Activated naive CD8-positive, alpha-beta T cell treated with anti-CD3 and anti-CD28 coated beads, Interleukin-2, amount 50 U/mL, for 24 hours (primary cell): ENCODE data around the gene FBXW9.
"Not testable (repeated sequence)": the region's sequence is repeated elsewhere in the genome, so short reads cannot be mapped to it uniquely, and the experiment has no call there.

ENCODE experiments used
- ATAC-seq: fragments of 150-1000 bp; cut with Tn5 transposase; one replicate; pipeline ENCODE4 v1.10.0; 2021
- DNase-seq: peaks from one replicate; pipeline ENCODE4 v3.0.0; 2021
- H3K27ac Mint-ChIP-seq: one replicate; pipeline ENCODE4 v1.8.0; 2021; ENCODE audit warnings: mild to moderate bottlenecking, mixed read lengths
- H3K27me3 Mint-ChIP-seq: one replicate; pipeline ENCODE4 v1.8.0; 2021; ENCODE audit warnings: mixed read lengths
- H3K36me3 Mint-ChIP-seq: one replicate; pipeline ENCODE4 v1.8.0; 2021; ENCODE audit warnings: low read depth, mixed read lengths
- H3K4me1 Mint-ChIP-seq: one replicate; pipeline ENCODE4 v1.8.0; 2021; ENCODE audit warnings: mixed read lengths
- H3K4me3 Mint-ChIP-seq: one replicate; pipeline ENCODE4 v1.8.0; 2021; ENCODE audit warnings: mild to moderate bottlenecking, moderate library complexity, mixed read lengths
- H3K9me3 Mint-ChIP-seq: one replicate; pipeline ENCODE4 v1.8.0; 2021; ENCODE audit warnings: mixed read lengths

Gene FBXW9

DNA sequence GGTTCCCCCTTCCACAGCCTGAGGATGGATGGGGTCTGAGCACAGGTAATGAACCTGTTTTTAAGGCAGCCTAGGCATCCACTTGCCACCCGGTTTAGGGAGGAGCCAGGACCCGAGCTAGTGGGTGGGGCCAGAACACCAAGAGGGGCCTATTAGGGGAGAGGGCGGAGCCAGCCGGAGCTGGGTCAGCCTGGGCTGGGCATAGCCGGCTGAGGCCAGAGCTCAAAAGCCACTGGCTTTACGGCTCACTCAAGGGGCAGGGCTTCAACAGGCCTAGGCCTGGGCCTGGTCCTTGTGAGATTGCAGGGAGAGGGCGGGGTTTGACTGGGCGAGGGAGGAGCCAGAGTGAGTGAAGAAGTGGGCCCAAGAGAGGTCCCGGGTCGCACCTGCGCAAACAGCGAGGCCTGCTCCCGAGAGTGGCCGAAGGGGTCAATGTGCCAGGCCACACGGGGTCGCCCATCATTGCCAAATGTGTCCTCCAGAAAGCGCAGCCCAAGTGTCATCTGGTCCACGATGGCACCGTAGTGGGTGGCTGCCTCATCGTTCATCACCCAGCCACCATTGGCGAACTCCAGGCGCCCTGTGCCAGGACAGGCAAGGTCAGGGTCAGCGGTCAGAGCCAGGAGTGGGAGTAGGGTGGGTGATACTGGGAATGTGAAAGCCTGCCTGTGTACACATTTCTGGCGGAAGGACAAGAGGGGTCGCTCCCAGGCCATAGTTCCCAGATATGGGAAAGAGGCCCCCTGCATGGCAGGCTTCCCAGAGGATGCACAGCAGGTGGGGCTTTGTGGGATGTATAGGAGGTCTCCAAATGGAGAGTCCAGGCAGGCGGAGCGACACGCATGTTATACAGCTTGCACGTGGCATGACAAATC, 31.8 kb downstream of the FBXW9 start:
- H3K36me3 Mint-ChIP-seq, result peaks cover 39% of the 10 kb centered on the region
- ATAC-seq, result no peak

DNA sequence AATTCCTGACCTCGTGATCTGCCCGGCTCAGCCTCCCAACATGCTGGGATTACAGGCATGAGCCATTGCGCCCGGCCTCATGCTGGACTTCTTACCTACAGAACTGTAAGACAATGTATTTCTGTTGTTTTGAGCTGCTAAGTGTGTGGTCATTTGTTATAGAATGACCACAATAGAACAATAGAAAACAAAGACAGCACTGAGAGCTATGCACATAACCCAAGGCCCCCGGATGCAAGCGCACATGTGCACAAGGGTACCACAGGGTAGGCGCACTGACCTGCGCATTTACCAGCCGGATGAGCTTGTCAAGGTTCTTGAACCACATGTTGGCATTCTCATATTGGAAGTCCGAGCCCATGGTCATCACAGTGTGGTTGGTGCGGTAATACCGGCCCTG, 35.5 kb downstream of the FBXW9 start:
- DNase-seq (no peak), ATAC-seq (no peak)
- Mint-ChIP-seq H3K4me3 (no peak overlapping the region), H3K36me3 (peaks cover 48% of the 10 kb centered on the region), H3K9me3 (no peaks in the 10 kb centered on the region), H3K4me1 (peaks cover 17% of the 10 kb centered on the region), H3K27ac (no peak overlapping the region), H3K27me3 (no peaks in the 10 kb centered on the region)

More for the DNA sequence above, 31.8 kb downstream of the FBXW9 start:
- Mint-ChIP-seq H3K27me3 (no peaks in the 10 kb centered on the region), H3K9me3 (no peaks in the 10 kb centered on the region), H3K4me1 (peaks cover 43% of the 10 kb centered on the region), H3K4me3 (peak overlapping the region; percentile 96), H3K27ac (peak overlapping the region; percentile 96)
- DNase-seq, result no peak

DNA sequence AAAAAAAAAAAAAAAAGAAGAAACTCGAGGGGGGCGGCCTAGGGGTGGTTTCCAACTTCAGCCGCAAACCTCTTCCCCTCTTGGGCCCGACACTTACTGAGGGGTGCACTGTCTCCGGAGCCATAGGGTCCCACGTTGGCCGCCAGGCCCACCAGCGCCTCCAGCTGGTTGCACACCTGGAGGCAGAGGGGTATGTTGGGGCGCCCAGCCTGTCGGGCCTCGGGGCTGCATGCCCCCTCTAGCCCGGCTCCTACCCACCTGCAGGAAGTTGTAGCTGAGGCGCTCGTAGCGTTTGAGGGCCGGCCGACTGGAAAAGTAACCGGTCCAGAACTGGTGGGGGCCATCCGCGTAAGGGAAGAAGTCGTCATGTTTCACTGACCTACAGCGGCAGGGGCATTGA, 38.5 kb downstream of the FBXW9 start:
- DNase-seq (no peak), ATAC-seq (no peak)
- H3K27me3 Mint-ChIP-seq, result no peaks in the 10 kb centered on the region
- no peak overlapping the region for H3K4me3 Mint-ChIP-seq
- H3K4me1 Mint-ChIP-seq, result no peaks in the 10 kb centered on the region
- no peak overlapping the region for H3K27ac Mint-ChIP-seq
- no peaks in the 10 kb centered on the region for H3K9me3 Mint-ChIP-seq
- peaks cover 49% of the 10 kb centered on the region for H3K36me3 Mint-ChIP-seq

DNA sequence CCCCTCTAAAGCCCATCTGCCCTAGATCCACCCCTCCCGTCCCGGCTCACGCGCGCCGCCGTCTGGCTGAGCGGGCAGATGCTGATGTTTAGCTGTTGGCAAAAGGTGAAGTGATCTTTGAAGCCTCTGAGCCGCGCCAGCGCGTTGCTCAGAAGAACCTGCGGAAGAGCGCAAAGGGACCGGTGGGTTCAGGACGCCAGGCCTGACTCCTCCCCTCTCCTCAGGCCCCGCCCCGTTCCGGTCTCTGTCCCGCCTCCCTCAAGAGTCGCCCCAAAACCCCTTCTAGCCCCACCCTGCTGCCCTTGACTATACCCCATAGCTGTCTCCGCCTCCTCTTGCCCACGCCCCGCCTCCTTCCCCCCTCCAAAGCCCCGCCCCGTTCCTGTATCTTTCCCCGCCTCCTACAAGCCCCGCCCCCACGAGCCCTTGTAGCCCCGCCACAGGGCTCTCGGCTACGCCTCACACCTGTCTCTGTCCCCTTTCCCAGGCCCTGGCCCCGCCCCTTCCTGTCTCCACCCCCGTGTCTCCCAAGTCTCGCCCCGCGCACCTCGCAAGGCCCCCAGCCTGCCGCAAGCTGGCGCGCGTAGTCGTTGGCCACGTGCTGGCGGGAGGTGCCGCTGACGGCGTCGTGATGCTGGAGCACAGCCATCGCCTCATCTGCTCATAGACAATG, 39.4 kb downstream of the FBXW9 start:
- no peak overlapping the region for H3K27ac Mint-ChIP-seq
- DNase-seq (peak; percentile 57), ATAC-seq (peak; percentile 43)
- no peaks in the 10 kb centered on the region for H3K9me3 Mint-ChIP-seq
- no peaks in the 10 kb centered on the region for H3K4me1 Mint-ChIP-seq
- H3K27me3 Mint-ChIP-seq, result no peaks in the 10 kb centered on the region
- no peak overlapping the region for H3K4me3 Mint-ChIP-seq
- H3K36me3 Mint-ChIP-seq, result peaks cover 49% of the 10 kb centered on the region

DNA sequence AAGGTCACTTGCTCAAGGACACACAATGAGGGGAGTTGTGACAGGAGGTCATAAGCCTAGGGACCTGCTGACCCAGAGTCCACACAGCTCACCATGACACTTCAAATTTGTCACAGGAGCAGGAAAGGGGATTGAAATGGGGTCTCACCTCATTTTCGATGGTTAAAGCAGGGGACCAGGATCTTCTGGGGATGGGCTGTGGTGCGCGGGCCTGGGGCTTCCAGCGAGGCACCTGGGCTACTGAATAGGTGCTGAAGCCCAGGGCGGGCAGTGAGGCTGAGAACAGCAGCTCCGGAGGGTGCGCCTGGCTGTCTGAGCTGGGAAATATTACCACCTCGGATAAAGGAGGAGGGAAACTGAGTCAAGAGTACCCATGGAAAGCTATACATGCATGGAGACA, 40.9 kb downstream of the FBXW9 start:
- no peaks in the 10 kb centered on the region for H3K27me3 Mint-ChIP-seq
- no peak overlapping the region for H3K27ac Mint-ChIP-seq
- ATAC-seq, result no peak
- DNase-seq, result no peak
- H3K4me3 Mint-ChIP-seq, result no peak overlapping the region
- no peaks in the 10 kb centered on the region for H3K4me1 Mint-ChIP-seq
- no peaks in the 10 kb centered on the region for H3K9me3 Mint-ChIP-seq
- peaks cover 41% of the 10 kb centered on the region for H3K36me3 Mint-ChIP-seq

DNA sequence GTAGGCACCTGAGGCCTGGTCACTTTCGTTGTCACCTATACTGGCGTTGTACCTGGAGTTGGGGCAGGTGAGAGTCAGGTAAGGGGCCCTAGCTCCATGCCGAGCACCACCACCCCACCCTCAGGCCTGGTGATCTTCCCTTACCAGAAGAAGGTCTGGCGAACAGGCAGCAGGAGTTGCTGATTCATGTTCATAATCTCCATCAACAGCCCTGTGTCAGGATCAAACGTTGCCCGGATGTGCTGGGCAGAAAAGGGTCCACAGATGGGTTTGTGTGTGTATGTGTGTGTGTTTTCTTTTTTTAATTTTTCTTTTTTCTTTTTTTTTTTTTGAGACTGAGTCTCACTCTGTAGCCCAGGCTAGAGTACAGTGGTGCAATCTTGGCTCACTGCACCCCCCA, 44.2 kb downstream of the FBXW9 start:
- Mint-ChIP-seq H3K27ac (no peak overlapping the region), H3K9me3 (no peaks in the 10 kb centered on the region), H3K4me3 (no peak overlapping the region), H3K4me1 (no peaks in the 10 kb centered on the region), H3K27me3 (no peaks in the 10 kb centered on the region), H3K36me3 (peaks cover 34% of the 10 kb centered on the region)
- ATAC-seq (no peak), DNase-seq (no peak)

DNA sequence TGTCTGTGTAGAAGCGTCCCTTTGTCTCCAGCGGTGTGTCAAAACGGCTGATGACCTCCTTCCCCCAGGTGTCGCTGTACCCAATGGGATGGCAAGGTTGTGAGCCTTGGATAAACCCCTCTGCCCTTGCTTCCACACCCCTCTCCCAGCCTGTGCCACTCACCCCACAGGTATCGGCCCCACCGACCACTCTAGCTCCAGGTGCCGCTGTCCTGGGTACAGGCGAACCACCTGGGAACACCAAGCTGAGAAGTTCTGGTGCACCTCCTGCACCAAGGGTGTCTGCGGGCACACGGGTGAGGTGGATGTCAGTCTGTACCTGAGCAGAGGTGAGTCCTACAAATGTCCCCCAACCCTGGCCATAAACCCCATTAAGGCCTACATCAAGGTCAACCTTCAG, 46.5 kb downstream of the FBXW9 start:
- DNase-seq (no peak), ATAC-seq (no peak)
- H3K4me1 Mint-ChIP-seq, result no peaks in the 10 kb centered on the region
- no peak overlapping the region for H3K27ac Mint-ChIP-seq
- H3K4me3 Mint-ChIP-seq, result no peak overlapping the region
- H3K9me3 Mint-ChIP-seq, result no peaks in the 10 kb centered on the region
- H3K36me3 Mint-ChIP-seq, result peaks cover 16% of the 10 kb centered on the region
- H3K27me3 Mint-ChIP-seq, result no peaks in the 10 kb centered on the region

DNA sequence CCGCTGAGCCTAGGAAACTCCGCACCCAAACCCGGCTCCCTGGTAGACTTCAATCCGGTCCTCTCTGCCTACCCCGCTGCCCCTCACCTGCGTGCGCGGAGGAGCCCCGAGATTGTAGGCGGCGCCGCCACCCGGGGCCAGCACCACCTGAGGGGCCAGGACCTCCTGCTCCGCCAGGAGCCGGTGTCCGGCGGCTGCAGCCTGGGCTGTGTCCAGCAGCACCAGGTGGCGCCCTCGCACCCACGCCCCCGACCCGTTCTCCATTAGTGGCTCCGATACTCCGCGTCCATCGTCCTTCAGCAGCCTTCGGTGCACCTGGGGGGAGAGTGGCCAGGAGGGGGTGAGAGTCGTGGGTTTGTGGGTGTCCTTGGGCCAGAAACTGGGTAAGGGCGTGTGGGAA, 48.3 kb downstream of the FBXW9 start:
- no peak for DNase-seq
- Mint-ChIP-seq H3K4me3 (no peak overlapping the region), H3K4me1 (no peaks in the 10 kb centered on the region), H3K27me3 (no peaks in the 10 kb centered on the region), H3K9me3 (no peaks in the 10 kb centered on the region), H3K27ac (no peak overlapping the region), H3K36me3 (peaks cover 14% of the 10 kb centered on the region)
- ATAC-seq, result no peak

DNA sequence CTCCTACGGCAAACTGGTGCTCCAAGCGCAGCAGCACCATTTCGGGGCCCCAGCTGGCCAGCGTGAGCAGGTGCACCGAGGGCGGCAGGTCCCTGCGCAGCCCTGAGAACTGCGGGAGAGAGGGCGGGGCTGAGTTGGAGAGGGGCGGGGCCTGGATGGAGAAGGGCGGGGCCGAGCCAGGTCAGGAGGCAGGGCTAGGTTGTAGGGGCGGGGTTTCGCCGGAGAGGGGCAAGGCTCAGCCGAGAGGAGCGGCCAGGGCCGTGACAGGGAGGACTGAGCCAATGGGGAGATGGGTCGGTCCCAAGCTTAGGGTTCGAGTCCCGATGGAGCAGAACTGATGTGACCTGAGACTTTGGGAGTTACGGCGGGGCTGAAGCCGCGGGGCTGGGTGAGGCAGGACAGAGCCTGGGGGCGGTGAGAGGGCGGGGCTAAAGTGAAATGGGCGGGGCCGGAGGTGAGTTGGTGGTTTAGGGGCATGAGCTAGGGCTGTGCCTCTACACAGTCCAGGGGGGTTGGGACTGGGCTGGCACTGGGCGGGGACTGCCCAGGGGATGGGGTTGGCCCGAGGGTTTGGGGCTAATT, 48.9 kb downstream of the FBXW9 start:
- Mint-ChIP-seq H3K4me3 (no peak overlapping the region), H3K27ac (no peak overlapping the region), H3K9me3 (no peaks in the 10 kb centered on the region), H3K27me3 (no peaks in the 10 kb centered on the region), H3K4me1 (no peaks in the 10 kb centered on the region), H3K36me3 (peaks cover 14% of the 10 kb centered on the region)
- DNase-seq (peak; percentile 59), ATAC-seq (peak; percentile 47)

DNA sequence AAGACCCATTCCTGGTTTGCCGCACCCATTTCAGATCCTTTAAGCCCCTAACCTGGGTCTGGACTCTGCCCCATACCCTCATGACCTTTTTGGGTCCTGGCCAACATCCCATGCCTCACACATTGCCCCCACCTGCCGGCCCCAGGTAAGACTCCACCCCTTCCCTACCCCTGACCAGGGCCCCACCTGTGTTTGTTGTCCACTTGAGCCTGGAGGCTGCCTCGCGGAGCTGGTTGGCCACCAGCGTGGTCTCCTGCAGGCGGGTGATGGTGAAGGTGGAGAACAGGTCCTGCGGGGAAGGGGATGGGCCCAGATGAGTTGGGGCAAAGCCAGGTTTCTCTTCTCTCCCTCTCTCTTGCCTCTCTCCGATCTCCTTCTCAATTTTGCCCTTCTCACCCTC, 49.4 kb downstream of the FBXW9 start:
- H3K27ac Mint-ChIP-seq, result no peak overlapping the region
- ATAC-seq, result no peak

DNA sequence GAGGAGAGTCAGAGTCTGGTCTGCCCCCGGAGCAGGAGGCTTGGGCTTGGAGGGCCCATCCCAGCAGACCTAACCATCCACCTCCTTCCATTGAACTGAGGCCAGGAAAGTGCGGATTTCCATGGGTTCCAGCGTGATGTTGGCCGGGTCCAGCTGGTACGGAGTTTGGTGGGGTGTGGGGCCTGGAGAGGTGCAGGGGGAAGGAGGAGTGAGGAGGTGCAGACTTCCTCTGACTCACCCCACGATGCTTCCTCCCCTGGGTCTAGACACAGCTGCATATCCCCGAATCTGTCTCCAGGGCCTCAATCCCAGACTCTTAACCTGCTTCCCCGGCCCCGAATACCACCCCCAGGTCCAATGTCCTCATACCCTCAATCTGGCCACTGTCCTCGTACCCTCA, 49.9 kb downstream of the FBXW9 start:
- H3K36me3 Mint-ChIP-seq, result peaks cover 12% of the 10 kb centered on the region
- DNase-seq (no peak), ATAC-seq (no peak)
- no peaks in the 10 kb centered on the region for H3K27me3 Mint-ChIP-seq
- H3K4me3 Mint-ChIP-seq, result no peak overlapping the region
- H3K9me3 Mint-ChIP-seq, result no peaks in the 10 kb centered on the region
- no peak overlapping the region for H3K27ac Mint-ChIP-seq
- H3K4me1 Mint-ChIP-seq, result no peaks in the 10 kb centered on the region

More for the DNA sequence above, 49.4 kb downstream of the FBXW9 start:
- DNase-seq, result no peak
- no peak overlapping the region for H3K4me3 Mint-ChIP-seq
- peaks cover 12% of the 10 kb centered on the region for H3K36me3 Mint-ChIP-seq
- no peaks in the 10 kb centered on the region for H3K27me3 Mint-ChIP-seq
- no peaks in the 10 kb centered on the region for H3K9me3 Mint-ChIP-seq
- H3K4me1 Mint-ChIP-seq, result no peaks in the 10 kb centered on the region

DNA sequence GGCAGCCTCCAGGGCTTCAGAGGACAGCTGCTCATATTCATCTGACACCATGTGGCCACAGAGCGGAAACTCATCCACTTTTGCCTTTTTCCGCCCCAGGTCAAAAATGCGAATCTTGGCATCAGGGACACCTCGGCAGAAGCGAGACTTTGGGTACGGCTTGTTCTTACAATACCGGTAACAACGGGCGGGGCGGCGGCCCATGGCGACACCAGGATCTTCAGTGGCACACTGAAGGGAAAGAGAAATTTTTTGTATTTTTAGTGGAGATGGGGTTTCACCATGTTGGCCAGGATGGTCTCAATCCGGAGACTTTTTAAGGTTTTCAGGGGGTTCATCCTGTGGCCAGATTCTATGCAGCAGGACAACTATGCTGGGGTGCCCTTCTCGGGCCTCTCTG, 52.7 kb downstream of the FBXW9 start:
- H3K36me3 Mint-ChIP-seq, ATAC-seq, H3K27ac Mint-ChIP-seq, H3K27me3 Mint-ChIP-seq, H3K9me3 Mint-ChIP-seq, DNase-seq, H3K4me3 Mint-ChIP-seq: not testable (repeated sequence)
- peaks cover 12% of the 10 kb centered on the region for H3K4me1 Mint-ChIP-seq

DNA sequence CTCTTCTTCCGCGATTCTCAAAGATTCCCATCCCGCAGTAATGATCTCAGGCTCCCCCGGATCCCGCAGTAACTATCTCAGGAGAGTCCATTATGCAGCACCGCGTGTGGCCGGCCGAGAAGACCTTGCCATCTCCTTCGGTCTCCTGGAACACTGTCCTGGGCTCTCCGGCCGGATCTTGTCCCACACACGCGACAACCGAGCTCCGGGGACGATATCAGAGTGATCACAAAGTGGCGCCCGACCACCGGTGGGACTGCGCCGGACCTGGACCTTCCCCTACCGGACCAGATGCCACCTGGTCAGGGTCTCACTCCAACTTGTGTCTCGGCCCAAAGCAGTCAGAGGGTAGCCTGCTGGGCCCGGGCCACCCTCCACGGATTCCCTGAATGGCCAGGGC, 53.9 kb downstream of the FBXW9 start:
- no peak for DNase-seq
- peaks cover 5% of the 10 kb centered on the region for H3K36me3 Mint-ChIP-seq
- H3K27ac Mint-ChIP-seq, result no peak overlapping the region

DNA sequence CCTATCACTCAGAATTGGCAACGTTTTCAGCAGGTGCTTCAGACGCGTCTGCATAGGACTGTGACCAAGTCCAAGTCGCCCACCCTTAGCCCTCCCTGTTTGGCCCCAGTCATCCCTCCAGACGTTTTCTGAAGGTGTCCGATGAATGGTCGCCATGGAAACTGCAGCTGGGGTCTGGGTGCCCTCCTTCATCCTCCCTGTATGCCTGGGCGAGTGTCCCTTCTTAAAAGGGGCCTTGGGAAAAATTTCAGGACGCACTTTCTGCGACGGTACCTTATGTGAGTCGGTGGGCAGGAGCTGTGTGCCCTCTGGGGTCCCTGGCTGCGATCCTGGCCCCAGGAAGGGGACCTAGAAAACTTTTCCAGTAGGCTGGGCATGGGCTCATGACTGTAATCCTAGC, 55.0 kb downstream of the FBXW9 start:
- Mint-ChIP-seq H3K4me1 (peaks cover 19% of the 10 kb centered on the region), H3K4me3 (no peak overlapping the region), H3K27me3 (no peaks in the 10 kb centered on the region), H3K27ac (no peak overlapping the region), H3K36me3 (peaks cover 8% of the 10 kb centered on the region), H3K9me3 (no peaks in the 10 kb centered on the region)
- no peak for ATAC-seq
- DNase-seq, result no peak

More for the DNA sequence above, 53.9 kb downstream of the FBXW9 start:
- Mint-ChIP-seq H3K27me3 (no peaks in the 10 kb centered on the region), H3K9me3 (no peaks in the 10 kb centered on the region), H3K4me1 (peaks cover 12% of the 10 kb centered on the region), H3K4me3 (no peak overlapping the region)
- no peak for ATAC-seq
